HepG2 (cell line): ENCODE results near the gene GOLGA3. TPM values are rescaled to one million over a fixed set of nuclear protein-coding genes. Genes with fewer than 3 reads are reported as not detected.

Experiments used
- CHCHD3 ChIP-seq: sonication (generic); formaldehyde crosslinking; IDR thresholded peaks from 2 replicates; pipeline ENCODE4 v1.8.0; 2022; ENCODE audit warnings: mild to moderate bottlenecking, missing genetic modification reagents, moderate library complexity
- EEA1 ChIP-seq: sonication (generic); formaldehyde crosslinking; IDR thresholded peaks from 2 replicates; pipeline ENCODE4 v1.5.1; 2020; ENCODE audit warnings: mild to moderate bottlenecking, missing genetic modification reagents, borderline replicate concordance
- EZH2 ChIP-seq: conservative IDR thresholded peaks from 2 replicates; pipeline ENCODE4 v1.6.1; 2012; ENCODE audit warnings: mild to moderate bottlenecking, low read depth, low read length, moderate library complexity
- ISX ChIP-seq: sonication (generic); formaldehyde crosslinking; conservative IDR thresholded peaks from 2 replicates; pipeline ENCODE4 v1.5.0; 2020; ENCODE audit warnings: missing genetic modification reagents
- KLF6 ChIP-seq: IDR thresholded peaks from 2 replicates; pipeline ENCODE4 v1.8.0; 2016; ENCODE audit warnings: missing biosample characterization, missing genetic modification reagents
- NFYB ChIP-seq: sonication (generic); formaldehyde crosslinking; IDR thresholded peaks from 2 replicates; pipeline ENCODE4 v1.4.0; 2020; ENCODE audit warnings: missing genetic modification reagents
- PAX8 ChIP-seq: sonication (generic); formaldehyde crosslinking; IDR thresholded peaks from 2 replicates; pipeline ENCODE4 v1.8.0; 2022; ENCODE audit warnings: mild to moderate bottlenecking, missing genetic modification reagents, borderline replicate concordance
- POLR2AphosphoS5 ChIP-seq: IDR thresholded peaks from 2 replicates; pipeline ENCODE4 v1.6.1; 2012; ENCODE audit warnings: low read depth, low read length
- RBM22 ChIP-seq: fragments of 200-400 bp; formaldehyde crosslinking; optimal IDR thresholded peaks from 2 replicates; pipeline ENCODE3; 2017; ENCODE audit warnings: mild to moderate bottlenecking, low read length, moderate library complexity
- REL ChIP-seq: sonication (generic); formaldehyde crosslinking; conservative IDR thresholded peaks from 2 replicates; pipeline ENCODE4 v1.8.0; 2022; ENCODE audit warnings: mild to moderate bottlenecking, missing genetic modification reagents, moderate library complexity
- SP4 ChIP-seq: sonication (generic); formaldehyde crosslinking; IDR thresholded peaks from 2 replicates; pipeline ENCODE4 v1.8.1; 2023; ENCODE audit warnings: mild to moderate bottlenecking, missing genetic modification reagents
- ZNF326 ChIP-seq: sonication (generic); formaldehyde crosslinking; IDR thresholded peaks from 2 replicates; pipeline ENCODE4 v1.4.0; 2020; ENCODE audit warnings: missing genetic modification reagents, borderline replicate concordance
- ZNF34 ChIP-seq: sonication (generic); formaldehyde crosslinking; IDR thresholded peaks from 2 replicates; pipeline ENCODE4 v1.4.0; 2020; ENCODE audit warnings: mild to moderate bottlenecking, missing genetic modification reagents, borderline replicate concordance
- ZNF644 ChIP-seq: IDR thresholded peaks from 2 replicates; pipeline ENCODE4 v1.6.1; 2016; ENCODE audit warnings: low read depth
- ZNF737 ChIP-seq: sonication (generic); formaldehyde crosslinking; IDR thresholded peaks from 2 replicates; pipeline ENCODE4 v1.5.0; 2020; ENCODE audit warnings: missing genetic modification reagents, mild to moderate bottlenecking, borderline replicate concordance
- polyA plus RNA-seq, 8 experiments: library from polyadenylated mRNA; depleted of rRNA in 3 of 8; stranded (reverse) in 7 of 8; unstranded in 1 of 8; fragments of >200 nt; fragmentation: Illumina TruSeq in 4 of 8; extraction: Trizol in 4 of 8; gene quantifications; 2 replicates each; pipeline versions ENCODE4 v1.2.1 to v1.2.3, GENCODE V29; 2011 to 2016; ENCODE audit warnings: low read depth in 4 of 8, missing spikeins in 1 of 8, mixed read lengths in 1 of 8; ENCODE audit not compliant: insufficient read depth in 1 of 8
- total RNA-seq, 5 experiments: library from RNA; depleted of rRNA; stranded (reverse); fragments of >200 nt; fragmentation: Illumina TruSeq; extraction: Trizol; gene quantifications; 2 replicates each; pipeline ENCODE4 v1.2.3, GENCODE V29; 2016; ENCODE audit warnings: low read depth in 1 of 5
- TF ChIP-seq, protein P1 (sequence below): sonication (generic); formaldehyde crosslinking; IDR thresholded peaks from 2 replicates; pipeline ENCODE4 v1.4.0; 2020; ENCODE audit warnings: missing genetic modification reagents
- TF ChIP-seq, protein P2 (sequence below): sonication (generic); formaldehyde crosslinking; IDR thresholded peaks from 2 replicates; pipeline ENCODE4 v1.4.0; 2020; ENCODE audit warnings: mild to moderate bottlenecking, missing genetic modification reagents
- TF ChIP-seq, protein P3 (sequence below): sonication (generic); formaldehyde crosslinking; IDR thresholded peaks from 2 replicates; pipeline ENCODE4 v1.4.0; 2020; ENCODE audit warnings: mild to moderate bottlenecking, missing genetic modification reagents

GOLGA3 gene
- total and polyA plus RNA-seq, 2 of the 13 experiments (the other 11 are each of a cell fraction or from before 2014, with no cell fraction given) = 22.0 to 43.0 TPM

DNA sequence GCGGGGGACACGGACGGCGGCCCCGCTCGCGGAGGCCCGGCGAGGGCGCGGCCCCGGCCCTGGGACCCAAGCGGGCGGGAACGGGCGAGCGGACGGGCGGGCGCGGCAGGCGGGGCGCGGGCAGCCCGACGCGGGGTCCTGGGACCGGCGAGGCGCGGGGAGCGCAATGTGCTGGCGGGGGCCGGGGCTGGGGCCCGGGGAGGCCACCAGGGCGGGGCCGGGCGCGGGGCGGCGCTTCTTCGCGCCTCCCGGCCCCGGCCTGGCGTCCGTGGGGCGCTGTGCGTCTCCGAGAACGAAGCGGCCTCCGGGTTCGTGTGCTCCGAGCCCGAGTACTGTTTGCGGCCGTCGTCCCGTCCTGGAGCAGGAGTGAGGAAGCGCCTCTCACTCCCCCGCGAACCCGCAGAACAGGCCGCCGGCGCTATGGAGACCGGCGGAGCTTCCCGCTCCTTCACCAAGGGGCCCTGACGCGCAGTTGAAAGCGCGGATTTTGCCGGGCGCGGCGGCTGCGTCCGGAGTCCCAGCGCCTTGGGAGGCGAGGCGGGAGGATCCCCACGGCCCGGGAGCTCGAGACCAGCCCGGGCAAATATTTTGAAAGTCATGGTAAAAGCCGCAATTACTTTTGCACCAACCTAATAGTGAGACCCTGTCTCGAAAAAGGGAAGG is 66.6 kb downstream of the GOLGA3 start (continued):
- TF ChIP-seq CHCHD3 (CRISPR knock-in tag) (no peak), PAX8 (CRISPR knock-in tag) (no peak), EEA1 (CRISPR knock-in tag) (no peak), ISX (CRISPR knock-in tag) (no peak), ZNF737 (CRISPR knock-in tag) (no peak), NFYB (CRISPR knock-in tag) (no peak), ZNF326 (CRISPR knock-in tag) (no peak), EZH2 (no peak), ZNF644 (CRISPR knock-in tag) (no peak), SP4 (CRISPR knock-in tag) (peak; percentile 65), POLR2AphosphoS5 (peak; percentile 75), REL (CRISPR knock-in tag) (no peak; the same call in 1 of the 2 replicates), RBM22 (no peak), ZNF34 (CRISPR knock-in tag) (no peak), KLF6 (CRISPR knock-in tag) (peak; percentile 81; the same call in 1 of the 2 replicates)
- TF ChIP-seq, protein P1, sequence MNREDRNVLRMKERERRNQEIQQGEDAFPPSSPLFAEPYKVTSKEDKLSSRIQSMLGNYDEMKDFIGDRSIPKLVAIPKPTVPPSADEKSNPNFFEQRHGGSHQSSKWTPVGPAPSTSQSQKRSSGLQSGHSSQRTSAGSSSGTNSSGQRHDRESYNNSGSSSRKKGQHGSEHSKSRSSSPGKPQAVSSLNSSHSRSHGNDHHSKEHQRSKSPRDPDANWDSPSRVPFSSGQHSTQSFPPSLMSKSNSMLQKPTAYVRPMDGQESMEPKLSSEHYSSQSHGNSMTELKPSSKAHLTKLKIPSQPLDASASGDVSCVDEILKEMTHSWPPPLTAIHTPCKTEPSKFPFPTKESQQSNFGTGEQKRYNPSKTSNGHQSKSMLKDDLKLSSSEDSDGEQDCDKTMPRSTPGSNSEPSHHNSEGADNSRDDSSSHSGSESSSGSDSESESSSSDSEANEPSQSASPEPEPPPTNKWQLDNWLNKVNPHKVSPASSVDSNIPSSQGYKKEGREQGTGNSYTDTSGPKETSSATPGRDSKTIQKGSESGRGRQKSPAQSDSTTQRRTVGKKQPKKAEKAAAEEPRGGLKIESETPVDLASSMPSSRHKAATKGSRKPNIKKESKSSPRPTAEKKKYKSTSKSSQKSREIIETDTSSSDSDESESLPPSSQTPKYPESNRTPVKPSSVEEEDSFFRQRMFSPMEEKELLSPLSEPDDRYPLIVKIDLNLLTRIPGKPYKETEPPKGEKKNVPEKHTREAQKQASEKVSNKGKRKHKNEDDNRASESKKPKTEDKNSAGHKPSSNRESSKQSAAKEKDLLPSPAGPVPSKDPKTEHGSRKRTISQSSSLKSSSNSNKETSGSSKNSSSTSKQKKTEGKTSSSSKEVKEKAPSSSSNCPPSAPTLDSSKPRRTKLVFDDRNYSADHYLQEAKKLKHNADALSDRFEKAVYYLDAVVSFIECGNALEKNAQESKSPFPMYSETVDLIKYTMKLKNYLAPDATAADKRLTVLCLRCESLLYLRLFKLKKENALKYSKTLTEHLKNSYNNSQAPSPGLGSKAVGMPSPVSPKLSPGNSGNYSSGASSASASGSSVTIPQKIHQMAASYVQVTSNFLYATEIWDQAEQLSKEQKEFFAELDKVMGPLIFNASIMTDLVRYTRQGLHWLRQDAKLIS (CRISPR knock-in tag) = no peak
- TF ChIP-seq, protein P2, sequence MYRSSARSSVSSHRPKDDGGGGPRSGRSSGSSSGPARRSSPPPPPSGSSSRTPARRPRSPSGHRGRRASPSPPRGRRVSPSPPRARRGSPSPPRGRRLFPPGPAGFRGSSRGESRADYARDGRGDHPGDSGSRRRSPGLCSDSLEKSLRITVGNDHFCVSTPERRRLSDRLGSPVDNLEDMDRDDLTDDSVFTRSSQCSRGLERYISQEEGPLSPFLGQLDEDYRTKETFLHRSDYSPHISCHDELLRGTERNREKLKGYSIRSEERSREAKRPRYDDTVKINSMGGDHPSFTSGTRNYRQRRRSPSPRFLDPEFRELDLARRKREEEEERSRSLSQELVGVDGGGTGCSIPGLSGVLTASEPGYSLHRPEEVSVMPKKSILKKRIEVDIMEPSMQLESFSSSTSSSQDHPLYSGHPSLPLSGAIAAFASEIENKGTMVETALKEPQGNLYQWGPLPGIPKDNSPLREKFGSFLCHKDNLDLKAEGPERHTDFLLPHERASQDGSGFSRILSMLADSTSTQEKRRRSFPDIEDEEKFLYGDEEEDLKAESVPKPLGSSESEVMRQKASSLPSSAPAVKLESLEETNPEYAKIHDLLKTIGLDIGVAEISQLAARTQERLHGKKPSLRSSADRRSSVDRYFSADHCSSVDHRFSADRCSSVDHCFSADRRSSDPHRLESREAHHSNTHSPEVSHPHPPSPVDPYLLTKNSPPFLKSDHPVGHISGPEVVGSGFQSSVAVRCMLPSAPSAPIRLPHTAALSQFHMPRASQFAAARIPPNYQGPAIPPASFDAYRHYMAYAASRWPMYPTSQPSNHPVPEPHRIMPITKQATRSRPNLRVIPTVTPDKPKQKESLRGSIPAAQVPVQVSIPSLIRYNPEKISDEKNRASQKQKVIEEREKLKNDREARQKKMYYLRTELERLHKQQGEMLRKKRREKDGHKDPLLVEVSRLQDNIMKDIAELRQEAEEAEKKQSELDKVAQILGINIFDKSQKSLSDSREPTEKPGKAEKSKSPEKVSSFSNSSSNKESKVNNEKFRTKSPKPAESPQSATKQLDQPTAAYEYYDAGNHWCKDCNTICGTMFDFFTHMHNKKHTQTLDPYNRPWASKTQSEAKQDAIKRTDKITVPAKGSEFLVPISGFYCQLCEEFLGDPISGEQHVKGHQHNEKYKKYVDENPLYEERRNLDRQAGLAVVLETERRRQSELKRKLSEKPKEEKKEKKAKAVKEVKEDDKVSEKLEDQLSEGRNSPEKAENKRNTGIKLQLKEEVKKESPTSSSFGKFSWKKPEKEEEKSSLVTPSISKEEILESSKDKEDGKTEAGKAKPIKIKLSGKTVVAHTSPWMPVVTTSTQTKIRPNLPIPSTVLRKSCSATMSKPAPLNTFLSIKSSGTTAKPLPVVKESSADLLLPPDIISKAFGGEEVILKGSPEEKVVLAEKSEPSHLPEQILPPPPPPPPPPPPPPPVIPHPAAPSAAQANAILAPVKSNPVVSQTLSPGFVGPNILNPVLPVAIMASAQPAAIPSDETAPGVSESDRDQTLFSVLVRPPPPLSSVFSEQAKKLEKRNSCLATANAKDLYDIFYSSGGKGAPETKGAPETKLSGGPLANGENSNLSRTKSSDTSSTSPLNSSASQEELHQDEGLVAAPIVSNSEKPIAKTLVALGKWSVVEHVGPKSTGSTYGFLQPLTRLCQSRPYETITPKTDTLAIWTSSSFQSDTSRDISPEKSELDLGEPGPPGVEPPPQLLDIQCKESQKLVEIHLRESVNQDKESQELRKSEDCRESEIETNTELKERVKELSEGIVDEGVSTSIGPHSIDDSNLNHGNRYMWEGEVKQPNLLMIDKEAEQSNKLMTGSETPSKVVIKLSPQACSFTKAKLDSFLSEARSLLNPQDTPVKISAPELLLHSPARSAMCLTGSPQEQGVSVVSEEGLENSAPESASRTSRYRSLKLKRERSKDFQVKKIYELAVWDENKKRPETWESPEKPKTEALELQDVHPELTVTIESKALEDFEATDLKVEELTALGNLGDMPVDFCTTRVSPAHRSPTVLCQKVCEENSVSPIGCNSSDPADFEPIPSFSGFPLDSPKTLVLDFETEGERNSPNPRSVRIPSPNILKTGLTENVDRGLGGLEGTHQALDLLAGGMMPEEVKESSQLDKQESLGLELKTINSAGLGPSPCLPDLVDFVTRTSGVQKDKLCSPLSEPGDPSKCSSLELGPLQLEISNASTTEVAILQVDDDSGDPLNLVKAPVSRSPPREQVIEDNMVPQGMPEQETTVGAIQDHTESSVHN (CRISPR knock-in tag) = no peak
- TF ChIP-seq, protein P3, sequence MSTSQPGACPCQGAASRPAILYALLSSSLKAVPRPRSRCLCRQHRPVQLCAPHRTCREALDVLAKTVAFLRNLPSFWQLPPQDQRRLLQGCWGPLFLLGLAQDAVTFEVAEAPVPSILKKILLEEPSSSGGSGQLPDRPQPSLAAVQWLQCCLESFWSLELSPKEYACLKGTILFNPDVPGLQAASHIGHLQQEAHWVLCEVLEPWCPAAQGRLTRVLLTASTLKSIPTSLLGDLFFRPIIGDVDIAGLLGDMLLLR (CRISPR knock-in tag) = no peak
